ENCODE data around the gene REG1B.

- TF ChIP-seq EP300 (IDR thresholded peaks at IDR 0.05; ENCODE audit: borderline replicate concordance), result no peak
- TF ChIP-seq CREB1 (IDR thresholded peaks at IDR 0.05; ENCODE audit: low read depth), result no peak
- TF ChIP-seq, protein P1, sequence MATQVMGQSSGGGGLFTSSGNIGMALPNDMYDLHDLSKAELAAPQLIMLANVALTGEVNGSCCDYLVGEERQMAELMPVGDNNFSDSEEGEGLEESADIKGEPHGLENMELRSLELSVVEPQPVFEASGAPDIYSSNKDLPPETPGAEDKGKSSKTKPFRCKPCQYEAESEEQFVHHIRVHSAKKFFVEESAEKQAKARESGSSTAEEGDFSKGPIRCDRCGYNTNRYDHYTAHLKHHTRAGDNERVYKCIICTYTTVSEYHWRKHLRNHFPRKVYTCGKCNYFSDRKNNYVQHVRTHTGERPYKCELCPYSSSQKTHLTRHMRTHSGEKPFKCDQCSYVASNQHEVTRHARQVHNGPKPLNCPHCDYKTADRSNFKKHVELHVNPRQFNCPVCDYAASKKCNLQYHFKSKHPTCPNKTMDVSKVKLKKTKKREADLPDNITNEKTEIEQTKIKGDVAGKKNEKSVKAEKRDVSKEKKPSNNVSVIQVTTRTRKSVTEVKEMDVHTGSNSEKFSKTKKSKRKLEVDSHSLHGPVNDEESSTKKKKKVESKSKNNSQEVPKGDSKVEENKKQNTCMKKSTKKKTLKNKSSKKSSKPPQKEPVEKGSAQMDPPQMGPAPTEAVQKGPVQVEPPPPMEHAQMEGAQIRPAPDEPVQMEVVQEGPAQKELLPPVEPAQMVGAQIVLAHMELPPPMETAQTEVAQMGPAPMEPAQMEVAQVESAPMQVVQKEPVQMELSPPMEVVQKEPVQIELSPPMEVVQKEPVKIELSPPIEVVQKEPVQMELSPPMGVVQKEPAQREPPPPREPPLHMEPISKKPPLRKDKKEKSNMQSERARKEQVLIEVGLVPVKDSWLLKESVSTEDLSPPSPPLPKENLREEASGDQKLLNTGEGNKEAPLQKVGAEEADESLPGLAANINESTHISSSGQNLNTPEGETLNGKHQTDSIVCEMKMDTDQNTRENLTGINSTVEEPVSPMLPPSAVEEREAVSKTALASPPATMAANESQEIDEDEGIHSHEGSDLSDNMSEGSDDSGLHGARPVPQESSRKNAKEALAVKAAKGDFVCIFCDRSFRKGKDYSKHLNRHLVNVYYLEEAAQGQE (IDR thresholded peaks at IDR 0.05; ENCODE audit: low read depth), result no peak
- TF ChIP-seq FOXM1 (IDR thresholded peaks at IDR 0.05; ENCODE audit: borderline replicate concordance, low read depth), result no peak
- no peak for TF ChIP-seq CEBPB (IDR thresholded peaks at IDR 0.05)
- no peak for TF ChIP-seq TEAD4 (IDR thresholded peaks at IDR 0.05)
- no peak for TF ChIP-seq EGR1 (IDR thresholded peaks at IDR 0.05)
- no peak for TF ChIP-seq TAF1 (IDR thresholded peaks at IDR 0.05; ENCODE audit: low read depth)
- TF ChIP-seq, protein P2, sequence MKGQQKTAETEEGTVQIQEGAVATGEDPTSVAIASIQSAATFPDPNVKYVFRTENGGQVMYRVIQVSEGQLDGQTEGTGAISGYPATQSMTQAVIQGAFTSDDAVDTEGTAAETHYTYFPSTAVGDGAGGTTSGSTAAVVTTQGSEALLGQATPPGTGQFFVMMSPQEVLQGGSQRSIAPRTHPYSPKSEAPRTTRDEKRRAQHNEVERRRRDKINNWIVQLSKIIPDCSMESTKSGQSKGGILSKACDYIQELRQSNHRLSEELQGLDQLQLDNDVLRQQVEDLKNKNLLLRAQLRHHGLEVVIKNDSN (IDR thresholded peaks at IDR 0.05), result no peak
- TF ChIP-seq, protein P3, sequence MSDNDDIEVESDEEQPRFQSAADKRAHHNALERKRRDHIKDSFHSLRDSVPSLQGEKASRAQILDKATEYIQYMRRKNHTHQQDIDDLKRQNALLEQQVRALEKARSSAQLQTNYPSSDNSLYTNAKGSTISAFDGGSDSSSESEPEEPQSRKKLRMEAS (IDR thresholded peaks at IDR 0.05), result no peak
- TF ChIP-seq ZBTB7A (IDR thresholded peaks at IDR 0.05; ENCODE audit: low read depth), result no peak
Observed at GRCh38 chr2:79039944-79040343, 47.8 kb downstream of the REG1B start.

Data from Ishikawa (cell line).